Body of pancreas (tissue), 4 donors: ENCODE data around the gene BTNL8.

Experiments
- CTCF ChIP-seq, 7 experiments: fragments of 450-650 bp in 4 of 7; fragments of 200-600 bp in 3 of 7; sonication (generic) in 3 of 7; IDR thresholded peaks; one replicate each; pipeline ENCODE4 v1.5.1; 2016 to 2019; ENCODE audit warnings: antibody characterized with exemption in 7 of 7
- POLR2A ChIP-seq, 3 donors: fragments of 450-650 bp; IDR thresholded peaks; one replicate each; pipeline ENCODE4 v1.6.1; 2016; ENCODE audit warnings: antibody characterized with exemption in 3 of 3, mild to moderate bottlenecking in 2 of 3

DNA sequence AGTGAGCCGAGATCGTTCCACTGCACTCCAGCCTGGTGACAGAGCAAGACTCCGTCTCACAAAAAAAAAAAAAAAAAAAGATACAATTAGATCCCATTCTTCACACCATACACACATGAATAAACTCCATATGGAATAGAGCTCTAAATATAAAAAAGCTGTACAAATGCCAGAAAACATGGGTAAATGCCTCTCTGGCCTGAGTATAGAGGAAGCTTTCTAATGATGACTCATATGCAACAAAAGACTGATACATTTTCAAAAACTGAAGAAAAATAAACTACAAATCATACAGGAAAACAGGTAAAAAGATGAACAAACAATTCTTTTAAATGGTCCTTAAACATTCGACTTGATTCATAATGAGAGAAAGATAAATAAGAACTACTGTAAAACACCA lies 46.5 kb upstream of the BTNL8 start:
- TF ChIP-seq POLR2A (IDR thresholded peaks at IDR 0.05) (no peak), CTCF (IDR thresholded peaks at IDR 0.05) (no peak)
